GM21367 (cell line): ENCODE measurements around the gene MAGOH.
"Not testable (repeated sequence)": the region's sequence is repeated elsewhere in the genome, so short reads cannot be mapped to it uniquely, and the experiment has no call there.

ENCODE experiments used
- ATAC-seq: cut with Tn5 transposase; IDR thresholded peaks from one replicate; pipeline ENCODE4 v1.9.1; 2021; ENCODE audit not compliant: unreplicated experiment

MAGOH gene

DNA sequence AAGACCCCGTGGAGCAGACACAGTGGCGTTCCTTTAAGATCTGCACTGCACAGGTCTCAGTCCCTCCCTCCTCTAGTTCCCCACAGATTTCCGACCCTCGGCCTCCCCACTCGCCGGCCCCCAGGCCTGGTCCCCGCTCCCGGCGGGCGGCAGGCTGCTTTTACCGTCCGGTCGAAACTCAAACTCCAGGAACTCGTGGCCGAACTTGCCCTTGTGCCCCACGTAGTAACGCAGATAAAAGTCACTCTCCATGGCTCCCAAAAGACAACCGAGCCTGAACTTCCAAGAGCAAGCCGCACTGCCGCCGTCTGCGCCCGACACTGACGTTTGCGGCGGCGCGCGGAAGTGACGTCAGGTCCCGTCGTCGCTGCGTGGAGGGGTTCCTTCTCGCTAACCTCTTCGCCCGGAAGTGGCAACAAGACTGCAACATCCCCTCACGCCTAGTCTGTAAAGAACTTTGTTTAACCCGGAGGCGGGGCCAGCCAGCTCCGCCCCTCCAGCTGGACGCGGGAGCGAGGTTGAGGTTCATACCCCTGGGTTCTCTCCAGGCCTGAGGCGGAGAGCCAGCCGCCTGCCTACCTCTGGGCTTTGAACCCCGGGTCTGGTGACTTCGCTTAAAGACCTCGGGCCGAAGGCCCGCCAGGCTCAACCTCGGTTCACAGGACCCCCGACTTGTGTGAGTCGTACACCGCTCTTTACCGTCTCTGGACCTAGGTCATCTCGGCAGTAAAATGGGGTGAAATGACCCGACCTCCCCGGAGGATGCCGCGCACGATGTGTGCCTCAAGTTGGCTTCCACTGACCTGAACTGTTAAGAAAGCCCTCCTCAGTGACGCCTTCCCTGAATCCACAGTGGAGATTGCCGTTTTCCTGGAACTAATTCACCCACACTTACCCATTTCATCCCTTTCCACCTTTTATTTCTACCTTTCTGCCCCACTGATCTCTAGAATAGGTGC is at the start of gene MAGOH:
Gene MAGOH, minus strand, starts transcription at position 322 of the 959 bp plus-strand sequence. Its CDS starts 70 bp downstream, at position 252.
- peak; percentile 93 for ATAC-seq

DNA sequence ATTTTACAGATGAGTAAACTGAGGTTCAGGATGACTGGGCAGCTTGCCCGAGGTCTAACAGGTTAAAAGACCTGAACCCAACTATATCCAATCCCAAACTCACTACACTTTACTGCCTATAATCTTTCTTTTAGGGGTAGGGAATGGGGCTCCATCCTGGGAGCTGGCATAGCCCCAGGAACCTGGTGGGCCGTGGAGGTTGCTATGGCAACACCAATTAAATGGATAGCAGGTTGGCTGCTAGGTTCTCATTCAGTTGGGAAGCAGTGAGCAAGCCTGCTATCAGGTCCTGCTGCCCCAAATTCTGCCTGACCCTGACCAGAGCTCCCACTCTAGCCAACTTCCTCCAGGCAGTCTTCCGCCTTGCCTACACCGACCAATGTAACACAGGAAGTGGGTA is 48.6 kb upstream of the MAGOH start:
- no peak for ATAC-seq

DNA sequence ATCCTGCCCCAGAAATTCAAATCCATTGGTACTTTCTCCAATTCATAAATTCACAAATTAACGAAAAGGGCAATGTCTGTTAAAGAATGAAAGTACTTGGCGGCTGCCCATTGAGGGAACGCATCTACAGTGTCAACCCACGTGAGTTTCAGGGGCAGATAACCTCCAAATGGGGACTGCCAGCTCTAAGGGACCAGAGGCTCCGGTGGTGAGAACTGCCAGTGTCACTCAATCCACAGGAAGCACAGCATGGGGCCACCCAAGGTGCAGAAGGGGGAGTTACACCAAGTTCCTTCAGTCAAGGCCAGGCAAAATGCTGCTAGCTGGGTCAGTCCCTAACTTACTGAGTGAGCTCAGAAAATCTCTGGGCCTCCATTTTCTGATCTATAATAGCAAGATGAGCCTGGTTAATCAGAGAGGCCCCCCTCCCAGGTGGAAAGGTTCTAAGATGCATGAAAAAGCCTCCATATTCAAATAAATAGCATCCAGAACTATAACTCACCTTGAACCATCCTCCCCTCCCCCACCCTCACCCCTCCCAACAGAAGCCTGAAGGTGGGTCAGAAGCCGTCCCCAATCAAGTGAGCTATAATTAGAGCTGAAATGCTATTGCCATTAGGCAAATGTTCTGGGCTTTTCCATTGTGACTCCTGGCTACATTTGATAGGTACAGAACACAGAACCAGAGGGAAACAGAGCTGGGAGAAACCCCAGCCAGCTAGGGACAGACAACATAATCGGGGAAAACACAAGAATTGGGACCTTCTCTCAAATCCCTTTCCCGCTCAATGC is 47.8 kb upstream of the MAGOH start:
- ATAC-seq, result no peak

GRCh38 chr1:53285546-53285945 is 47.2 kb upstream of the MAGOH start:
- ATAC-seq, result no peak

DNA sequence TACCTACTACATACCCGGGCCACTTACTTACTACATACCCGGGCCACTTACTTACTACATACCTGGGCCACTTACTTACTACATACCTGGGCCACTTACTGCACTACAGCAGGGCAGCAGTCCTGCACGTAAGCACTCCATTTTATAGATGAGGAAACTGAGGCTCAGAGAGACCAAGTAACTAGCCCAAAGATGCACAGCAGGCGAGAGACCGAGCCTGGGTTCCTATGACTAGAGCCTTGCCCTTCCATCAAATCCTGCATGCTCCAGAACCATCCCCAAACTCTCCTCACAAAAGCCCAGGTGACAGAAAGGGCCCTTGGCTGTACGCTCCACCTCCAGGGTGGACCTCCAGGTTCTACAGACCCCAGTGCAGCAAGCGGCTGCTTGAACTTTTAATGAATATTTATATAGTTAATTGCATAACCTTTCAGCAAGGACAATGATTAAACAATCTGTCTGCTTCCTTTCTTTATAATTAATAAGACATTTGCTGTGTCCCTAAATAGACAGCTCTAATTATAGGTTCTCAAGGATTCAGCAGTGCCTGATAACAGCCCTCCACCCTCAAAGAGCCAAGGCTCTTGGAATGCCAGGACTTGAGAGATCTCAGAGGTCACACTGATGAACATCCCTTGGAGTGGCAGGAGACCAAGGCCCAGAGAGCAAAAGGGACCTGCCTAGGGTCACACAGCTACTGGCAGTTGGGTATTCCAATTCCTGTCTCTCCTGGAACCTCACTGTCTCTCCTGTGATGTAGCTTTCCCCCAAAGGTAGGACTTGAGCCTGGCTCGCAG is 46.1 kb upstream of the MAGOH start:
- ATAC-seq, result no peak

DNA sequence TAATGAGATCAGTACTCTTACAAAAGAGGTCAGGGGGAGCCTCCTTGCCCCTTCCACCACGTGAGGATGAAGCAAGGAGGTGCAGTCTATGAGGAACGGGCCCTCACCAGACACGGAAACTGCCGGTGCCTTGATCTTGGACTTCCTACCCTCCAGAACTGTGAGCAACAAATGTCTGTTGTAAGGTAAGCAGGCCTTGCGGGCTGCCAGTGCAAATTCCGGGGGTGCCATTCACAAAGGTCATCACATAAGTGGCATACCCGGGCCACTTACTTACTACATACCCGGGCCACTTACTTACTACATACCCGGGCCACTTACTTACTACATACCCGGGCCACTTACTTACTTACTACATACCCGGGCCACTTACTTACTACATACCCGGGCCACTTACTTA is 44.8 kb upstream of the MAGOH start:
- ATAC-seq, result not testable (repeated sequence)

- ATAC-seq, result no peak
Measured at GRCh38 chr1:53281133-53281532, 42.8 kb upstream of the MAGOH start.

DNA sequence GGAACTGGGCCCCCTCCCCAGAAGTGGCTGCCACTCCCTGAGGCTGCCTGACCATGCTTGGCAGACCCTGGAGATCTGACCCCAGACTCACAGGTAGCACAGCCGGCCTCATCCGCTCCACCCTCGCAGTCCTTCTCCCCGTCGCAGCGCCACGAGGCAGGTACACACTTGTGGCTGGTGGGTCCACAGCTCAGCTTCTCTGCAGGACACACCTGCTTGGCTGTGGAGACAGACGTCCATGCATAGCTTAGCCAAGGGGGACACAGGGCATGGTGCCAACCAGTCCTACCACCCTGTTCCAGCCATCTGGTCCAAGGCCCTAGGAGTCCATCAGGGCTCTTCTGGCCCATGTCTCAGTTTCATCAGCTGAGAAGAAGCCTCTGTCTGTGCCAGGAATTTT is 42.2 kb upstream of the MAGOH start:
- no peak for ATAC-seq

DNA sequence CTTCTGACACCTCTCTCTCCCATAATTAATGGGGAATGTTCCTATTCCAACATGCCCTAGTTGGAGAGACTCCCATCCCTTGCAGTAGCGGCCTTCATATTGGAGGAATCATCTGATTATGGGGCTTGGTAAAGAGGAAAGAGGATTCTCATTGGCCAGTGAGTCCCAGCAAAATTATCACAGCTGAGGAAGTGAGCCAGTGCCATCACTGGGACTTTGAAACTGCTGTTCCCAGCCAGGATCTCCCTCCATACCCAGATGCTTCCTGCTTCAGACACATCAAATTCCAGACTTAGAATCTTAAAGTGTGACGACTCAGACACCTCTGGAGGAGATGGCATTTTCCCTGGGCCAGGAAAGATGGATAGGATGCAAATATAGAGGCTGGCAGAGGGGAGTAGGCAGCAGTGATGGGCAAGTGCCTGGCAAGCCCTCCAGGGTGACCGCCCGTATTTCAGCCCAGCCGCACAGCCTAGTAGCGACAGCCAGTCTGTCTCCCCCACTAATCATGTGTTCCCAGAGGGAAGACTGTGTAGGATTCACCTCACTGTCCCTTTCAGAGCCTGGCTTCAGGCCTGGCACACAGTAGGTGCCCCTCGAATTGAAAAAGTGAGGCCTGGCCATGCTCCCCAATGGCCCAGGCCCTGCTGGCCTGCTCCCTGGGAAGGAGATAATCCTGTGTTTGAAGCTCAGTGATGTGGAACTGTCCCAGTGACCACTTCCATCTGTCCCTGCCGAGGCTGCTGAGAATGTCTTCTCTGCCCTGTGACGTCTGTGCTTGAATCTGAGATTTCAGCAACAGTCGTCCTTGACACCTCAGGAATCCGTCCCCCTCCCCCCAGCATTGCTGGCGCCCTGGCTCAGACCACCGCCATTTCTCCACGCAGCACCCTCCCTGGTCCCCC is 41.2 kb upstream of the MAGOH start:
- ATAC-seq, result no peak

- ATAC-seq, result peak; percentile 55
Measured at GRCh38 chr1:53278298-53278725, 40.0 kb upstream of the MAGOH start.

DNA sequence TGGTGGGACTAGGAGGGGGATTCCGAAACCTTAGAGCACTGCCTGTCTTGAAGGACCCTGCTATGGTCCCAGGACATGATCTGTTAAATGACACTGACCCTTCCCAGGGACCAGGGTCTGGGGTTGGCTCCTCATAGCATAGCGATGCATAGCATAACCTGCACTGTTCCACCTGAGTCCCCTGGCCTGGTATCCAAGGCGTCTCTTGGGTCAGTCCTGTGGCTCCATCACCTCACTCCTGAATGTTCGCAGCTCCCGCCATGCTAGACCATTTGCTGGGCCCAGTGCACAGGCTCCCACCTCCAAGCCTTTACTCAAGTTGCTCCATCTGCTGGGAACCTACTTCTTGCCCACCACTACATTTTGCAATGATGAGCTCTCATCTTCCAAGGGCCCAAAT is 39.0 kb upstream of the MAGOH start:
- ATAC-seq, result no peak

DNA sequence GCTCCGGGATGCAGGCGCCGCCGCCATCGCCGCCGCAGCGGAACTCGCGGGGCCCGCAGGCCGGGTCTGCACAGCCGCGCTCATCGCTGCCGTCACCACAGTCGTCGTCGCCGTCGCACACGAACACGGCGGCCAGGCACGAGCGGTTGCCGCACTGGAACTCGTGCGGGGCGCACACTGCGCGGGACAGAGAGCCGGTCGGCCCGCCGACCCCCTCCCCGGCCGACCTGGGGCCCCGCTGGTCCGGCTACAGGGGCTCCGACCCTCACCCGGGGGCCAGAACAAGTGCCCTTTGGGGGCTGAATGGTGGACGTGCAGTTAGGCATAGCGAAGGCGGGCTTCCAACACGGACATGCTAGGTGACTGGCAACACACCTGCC is 38.6 kb upstream of the MAGOH start:
- ATAC-seq, result no peak

GRCh38 chr1:53276153-53276901 is 38.0 kb upstream of the MAGOH start:
- ATAC-seq, result no peak

DNA sequence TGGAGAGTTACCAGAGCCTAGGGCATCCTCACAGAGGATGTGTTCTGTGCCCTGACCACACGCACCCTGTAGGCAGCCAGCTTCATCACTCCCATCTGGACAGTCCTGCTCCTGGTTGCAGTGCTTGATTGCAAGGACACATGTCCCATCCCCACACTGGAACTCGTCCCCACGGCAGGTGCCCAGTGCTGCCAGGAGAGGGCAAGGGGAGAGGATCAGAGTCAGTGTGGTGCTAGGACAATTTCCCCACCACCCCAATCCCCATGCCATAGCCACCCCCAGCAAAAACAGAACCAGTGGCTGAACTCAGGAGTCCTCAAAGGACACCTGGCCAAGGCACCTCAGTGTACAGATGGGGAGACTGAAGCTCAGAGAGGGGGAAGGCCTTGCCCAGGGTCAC is 37.2 kb upstream of the MAGOH start:
- ATAC-seq, result no peak

- no peak for ATAC-seq
Measured at GRCh38 chr1:53274541-53275185, 36.3 kb upstream of the MAGOH start.

- ATAC-seq, result no peak
Measured at GRCh38 chr1:53274026-53274425, 35.7 kb upstream of the MAGOH start.

GRCh38 chr1:53273526-53273925 is 35.2 kb upstream of the MAGOH start:
- no peak for ATAC-seq

DNA sequence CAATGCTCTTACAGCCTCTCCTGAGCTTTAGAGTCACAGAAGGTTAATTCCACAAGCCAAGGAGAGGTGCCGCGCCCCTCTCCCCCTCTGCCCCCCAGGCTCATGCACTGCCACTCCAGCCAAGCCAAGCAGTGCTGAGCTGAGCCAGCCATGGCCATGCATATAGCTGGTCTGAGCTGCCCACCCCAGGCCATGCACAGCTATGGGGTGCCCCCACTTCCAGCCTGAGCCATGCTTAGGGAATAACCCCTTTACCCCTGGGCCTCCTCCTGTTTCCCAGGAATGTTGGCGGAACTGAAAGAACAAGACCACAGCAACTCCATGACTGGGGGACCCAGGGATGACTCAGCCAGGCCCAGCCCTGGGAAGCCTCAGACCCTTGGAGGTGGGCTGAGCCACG is 34.0 kb upstream of the MAGOH start:
- ATAC-seq, result no peak
